ENCODE results near the gene FBL.

GRCh38 chr19:39809368-39809767 is 36.8 kb downstream of the FBL start:
- TF ChIP-seq CTCF (conservative IDR thresholded peaks at IDR 0.05; ENCODE audit: low read depth, low read length) (no peak), RAD21 (IDR thresholded peaks at IDR 0.05; ENCODE audit: low read length) (no peak), POLR2A (IDR thresholded peaks at IDR 0.05; ENCODE audit: low read depth, low read length) (no peak), USF2 (IDR thresholded peaks at IDR 0.05; ENCODE audit: low read depth, low read length) (no peak), CHD1 (IDR thresholded peaks at IDR 0.05; ENCODE audit: low read depth, low read length) (no peak)
